NCI-H1417 (cell line): Measurements from ENCODE around the gene WDFY4.

Experiments
- DNase-seq, 3 experiments: peaks; one replicate each; lab custom pipeline; 2025; lab: John Stamatoyannopoulos, UW

Gene WDFY4

DNA sequence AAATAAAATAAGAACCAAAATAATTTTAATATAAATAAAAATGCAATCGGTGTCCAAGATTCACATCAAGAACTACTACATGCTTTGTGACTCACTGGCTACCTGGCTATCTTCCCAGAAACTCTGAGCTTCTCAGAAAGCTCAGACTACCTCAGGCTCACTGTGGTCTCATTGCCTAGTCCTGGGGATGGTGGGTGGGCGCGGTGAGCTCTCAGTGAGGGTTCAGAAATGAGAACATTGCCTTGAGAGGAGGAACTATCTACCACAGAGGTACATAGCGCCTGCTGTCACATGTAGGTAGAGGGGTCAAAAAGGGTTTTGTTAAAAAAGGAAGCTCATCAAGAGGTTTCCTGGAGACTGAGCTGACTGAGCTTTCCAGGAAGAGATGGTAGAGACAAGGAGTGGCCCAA lies 108.0 kb downstream of the WDFY4 start:
- DNase-seq: no peak

DNA sequence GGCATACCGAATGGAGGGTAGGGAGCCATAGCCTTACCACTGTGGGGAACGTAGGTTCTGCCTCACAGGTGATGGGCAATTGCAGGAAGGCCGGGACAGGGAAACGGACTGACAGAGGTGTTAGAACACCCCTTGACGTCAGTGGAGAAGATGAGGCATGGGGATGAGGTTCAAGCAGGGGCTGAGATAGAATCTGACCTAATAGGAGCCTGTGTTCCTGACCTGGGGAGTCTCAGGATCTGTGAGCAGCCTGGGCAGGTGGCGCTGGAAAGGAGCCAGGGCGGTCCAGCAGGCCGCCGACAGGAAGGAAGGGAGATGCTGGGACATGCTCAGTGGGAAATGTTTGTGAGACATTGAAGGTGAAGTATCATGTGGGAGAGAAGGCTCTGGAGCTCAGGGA lies 109.4 kb downstream of the WDFY4 start:
- DNase-seq: no peak

DNA sequence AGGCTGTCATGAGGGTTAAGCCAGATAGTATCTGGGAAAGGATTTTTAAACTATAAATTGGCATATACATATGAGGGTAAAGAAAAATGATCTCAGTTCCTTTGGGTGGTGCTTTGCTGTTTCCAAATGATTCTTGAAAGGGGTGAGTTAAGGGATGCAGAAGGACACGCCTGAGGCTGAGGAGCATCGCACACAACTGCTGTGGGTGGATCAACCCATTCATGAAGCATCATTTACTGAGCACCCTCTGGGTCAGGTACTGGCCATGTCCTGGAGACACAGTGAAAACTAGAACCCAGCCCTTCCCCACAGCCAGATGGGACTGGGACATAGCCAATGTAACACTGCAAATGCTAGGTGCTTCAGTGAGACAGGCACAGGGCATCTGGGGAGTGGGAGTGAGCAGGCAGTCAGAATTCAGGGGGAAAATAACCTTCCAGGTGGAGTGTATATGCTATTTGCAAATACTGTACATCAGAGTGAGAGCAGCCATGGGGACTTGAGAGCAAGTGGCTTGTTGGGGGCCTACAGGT lies 112.1 kb downstream of the WDFY4 start:
- no peak for DNase-seq

DNA sequence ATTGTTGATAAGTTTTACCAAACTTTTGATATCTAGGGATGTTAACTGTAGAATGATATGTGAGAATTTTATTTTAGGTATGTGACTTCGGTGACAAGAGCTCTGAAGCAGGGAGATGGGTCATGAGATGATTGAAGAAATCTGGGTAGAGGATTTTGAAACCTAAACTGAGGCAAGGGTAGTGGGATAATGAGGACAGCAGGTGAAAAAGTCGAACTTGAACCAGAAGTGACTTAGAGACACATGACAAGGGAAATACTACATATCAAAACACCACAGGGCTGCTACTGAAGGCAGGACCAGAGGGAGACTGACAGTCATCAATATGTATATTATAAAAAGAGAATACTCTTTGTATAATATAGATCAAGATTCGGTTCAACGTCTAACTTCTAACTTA lies 113.2 kb downstream of the WDFY4 start:
- DNase-seq: no peak

DNA sequence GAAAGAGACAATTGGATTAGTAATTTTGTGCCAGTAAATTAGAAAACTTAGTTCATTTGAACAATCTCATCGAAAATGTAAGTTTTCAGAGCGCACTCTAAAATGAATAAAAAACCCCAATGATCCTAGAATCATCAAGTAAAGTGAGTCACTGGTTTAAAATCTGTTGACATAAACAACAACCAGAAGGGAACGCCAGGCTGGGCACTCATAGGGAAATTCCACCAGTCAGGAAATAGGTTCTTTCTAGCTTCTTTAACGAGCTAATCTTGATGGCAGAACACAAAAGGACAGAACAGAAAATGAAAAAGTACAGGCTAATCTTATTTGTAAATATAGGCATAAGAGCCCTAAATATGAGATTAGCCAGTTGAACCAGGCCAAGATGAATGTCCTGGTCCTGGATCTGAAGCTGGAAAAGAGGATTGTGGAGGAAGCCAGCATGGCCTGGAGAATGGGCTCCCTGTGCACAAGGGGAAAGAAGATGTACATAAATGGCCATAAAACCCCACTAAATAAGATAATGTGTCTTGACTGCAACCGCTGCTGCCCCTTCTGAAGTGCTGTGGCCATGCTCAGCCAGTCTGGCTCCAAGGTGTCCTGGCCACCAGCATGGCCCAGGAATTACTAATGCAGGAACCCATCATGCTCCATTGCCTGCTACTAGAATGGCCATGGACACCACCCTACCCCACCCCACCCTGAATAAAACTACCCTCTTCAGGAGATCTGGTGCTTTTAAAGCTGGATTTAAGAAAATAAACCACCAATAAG lies 114.0 kb downstream of the WDFY4 start:
- no peak for DNase-seq

DNA sequence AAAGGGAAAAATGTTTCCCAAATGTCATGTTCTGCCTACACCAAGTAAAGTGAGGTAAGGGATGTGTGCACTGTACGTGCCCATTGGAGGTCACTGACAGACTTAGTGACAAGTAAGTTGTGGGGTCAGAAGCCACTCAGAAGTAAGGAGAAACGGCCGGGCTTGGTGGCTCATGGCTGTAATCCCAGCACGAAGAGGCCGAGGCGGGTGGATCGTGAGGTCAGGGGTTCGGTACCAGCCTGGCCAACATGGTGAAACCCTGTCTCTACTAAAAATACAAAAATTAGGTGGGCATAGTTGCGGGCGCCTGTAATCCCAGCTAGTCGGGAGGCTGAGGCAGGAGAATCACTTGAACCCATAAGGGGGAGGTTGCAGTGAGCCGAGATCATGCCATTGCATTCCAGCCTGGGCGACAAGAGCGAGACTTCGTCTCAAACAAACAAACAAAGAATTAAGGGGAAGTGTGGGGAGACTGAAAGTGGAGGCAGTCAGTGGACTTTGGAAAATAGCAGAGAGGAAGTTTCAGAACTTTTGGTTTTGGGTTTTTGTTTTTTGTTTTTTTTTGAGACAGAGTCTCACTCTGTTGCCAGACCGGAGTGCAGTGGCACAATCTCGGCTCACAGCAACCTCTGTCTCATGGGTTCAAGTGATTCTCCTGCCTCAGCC lies 114.8 kb downstream of the WDFY4 start:
- no peak for DNase-seq

DNA sequence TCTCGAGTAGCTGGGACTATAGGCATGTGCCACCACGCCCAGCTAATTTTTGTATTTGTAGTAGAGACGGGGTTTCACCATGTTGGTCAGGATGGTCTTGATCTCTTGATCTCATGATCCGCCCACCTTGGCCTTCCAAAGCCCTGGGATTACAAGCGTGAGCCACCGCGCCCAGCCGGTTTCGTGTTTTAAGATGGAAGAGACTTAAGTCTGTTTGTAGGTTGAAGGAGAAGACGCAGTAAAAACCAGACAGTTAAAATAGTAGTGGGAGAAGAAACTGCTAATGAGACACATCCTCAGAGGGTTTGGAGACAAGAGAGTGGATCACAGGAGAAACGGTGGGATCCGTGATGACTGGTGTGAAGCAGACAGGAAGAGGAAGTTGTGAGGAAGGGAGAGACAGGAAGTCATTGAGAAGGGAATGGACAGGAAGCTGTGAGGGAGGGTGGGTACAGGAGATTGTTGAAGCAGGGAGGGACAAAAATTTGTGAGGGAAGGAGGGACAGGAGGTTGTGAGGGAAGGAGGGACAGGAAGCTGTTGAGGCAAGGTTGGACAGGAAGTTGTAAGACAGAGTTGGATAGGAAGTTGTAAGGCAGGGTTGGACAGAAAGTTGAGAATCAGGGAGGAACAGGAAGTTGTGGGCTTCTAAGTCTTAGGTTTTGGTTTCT lies 115.5 kb downstream of the WDFY4 start:
- no peak for DNase-seq

DNA sequence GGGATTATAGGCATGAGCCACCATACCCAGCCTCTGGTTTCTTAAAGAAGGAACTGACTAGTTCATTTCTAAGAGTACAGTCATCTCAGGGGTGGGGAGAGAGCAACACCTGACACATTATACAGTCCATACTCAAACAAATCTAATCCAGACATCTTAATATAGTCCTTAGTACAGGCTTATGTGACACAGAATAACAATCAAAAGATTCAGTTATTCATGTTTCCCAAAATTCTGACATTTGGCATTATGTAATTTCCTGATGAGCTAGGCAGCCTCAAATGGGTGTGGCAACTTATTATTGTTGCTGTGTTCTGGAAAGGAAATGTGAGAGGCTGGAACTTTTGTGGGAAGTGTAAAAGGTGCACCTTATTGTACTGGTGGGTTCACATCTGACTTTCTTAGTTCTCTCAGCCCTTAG lies 116.3 kb downstream of the WDFY4 start:
- DNase-seq: no peak

DNA sequence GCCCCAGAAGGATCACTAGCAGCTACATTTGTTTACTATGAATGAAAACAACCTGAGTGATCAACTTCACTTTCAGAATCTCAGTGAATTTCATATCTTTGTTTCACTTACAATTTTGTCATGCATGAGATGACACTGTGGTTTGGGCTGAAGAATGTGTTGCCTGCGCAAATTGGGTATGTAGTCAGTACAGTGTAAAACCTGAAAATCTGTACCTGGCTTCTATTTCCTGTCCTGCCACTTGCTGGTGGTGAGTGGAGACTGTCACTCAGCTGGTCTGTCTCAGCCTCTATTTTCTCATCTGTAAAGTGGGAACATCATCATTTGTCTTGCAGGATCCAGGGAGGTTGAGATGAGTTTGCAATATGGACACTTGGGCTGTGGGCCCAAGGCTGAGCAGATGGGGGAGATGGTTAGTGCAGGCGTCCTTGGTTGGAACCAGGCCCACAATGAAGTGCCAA lies 118.0 kb downstream of the WDFY4 start:
- DNase-seq: no peak

DNA sequence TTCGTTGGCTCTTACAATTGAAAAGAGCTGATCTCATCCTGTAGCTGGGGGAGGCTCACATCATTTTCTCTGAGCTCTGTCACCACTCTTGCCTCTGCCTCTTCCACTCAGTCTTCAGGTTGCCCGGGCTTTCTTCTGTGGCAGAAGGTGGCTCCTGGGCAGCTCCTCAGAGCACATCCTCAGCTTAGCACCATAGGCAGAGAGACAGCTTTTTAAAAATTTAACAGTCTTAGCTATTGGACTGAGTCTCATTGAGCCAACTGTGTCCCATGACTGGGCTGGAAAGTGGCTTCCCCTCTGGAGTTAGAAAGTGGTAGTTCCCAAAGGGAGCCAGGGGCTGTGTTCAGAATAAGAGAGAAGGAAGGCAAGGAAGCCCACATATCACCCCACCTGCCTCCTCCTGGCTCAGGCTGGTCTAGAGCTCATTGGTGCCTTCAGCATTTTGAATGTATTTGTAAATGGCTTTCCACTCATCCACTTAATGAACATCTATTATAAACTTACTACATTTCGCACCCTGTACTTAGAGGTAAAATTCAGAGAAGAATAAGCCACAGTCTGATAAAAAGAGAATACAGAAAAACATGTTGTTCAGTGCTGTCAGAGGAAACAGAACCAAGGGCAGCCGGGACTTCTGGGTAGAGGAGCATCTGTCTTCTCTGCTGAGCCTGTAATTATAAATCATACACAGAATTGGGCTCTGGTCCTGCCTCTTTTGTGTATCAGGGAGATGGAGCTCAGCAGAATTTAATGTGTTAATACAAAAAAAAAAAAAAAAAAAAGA lies 119.3 kb downstream of the WDFY4 start:
- peak in 1 of 3 experiments; percentile 8 for DNase-seq

DNA sequence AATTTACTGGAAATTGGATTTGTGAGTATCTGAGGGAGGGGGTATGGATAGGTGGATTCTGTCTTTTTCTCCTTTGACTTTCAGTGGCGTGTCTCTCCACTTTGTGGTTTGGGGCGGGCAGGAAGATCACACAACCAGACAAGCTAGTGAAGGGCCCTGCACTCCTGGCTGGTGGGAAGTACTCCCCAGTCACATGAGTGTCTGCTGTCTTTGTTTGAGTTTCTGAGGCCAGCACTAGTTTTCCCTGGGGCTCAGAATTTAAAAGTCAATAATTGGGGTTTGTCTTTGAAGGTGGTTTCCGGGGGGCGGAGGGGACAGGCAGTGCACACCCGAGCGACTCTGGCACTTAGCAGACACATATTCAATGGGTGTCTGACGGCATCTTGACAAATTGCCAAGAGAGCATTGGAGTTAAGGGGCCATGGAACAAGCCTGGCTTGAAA lies 120.1 kb downstream of the WDFY4 start:
- DNase-seq: peak in 2 of 3 experiments; percentile 37 to 52

DNA sequence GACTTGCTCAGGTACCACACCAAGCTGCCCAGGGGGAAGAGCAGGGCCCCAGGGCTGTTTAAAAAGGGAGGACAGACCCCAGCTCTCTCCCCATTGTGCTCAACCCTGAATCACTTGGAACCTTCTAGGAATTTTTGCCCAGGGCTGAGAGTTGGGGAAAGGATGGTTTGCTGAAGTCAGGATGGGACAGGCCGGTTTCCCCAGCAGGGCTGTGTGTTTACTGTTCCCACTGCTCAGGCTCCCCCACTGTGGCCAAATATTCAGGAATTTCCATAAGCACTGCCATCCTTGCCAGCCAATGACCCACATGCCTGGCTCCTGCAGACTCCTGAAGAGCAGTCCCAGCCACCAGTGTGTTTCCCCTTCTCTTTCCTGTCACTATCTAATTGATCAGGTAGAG lies 120.7 kb downstream of the WDFY4 start:
- DNase-seq: no peak

DNA sequence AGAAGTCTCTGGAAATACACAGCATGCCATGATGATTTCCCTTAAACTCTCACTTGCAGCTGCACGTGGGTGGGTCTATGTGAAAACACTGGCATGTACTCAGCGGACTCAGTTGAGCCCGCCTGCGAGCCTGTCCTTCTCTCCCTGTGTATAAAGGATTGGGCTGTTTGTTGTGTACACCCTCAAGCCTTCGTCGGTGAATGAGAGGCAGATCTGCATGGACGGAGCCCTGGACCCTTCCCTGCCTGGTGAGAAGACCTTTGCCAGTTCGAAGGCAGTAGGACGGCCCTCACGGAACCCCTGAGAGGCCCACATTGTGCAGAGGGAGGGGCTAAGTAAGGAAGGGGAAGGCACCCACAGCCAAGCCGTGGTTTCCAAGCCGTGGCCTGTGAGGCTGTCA lies 121.2 kb downstream of the WDFY4 start:
- DNase-seq: peak in 1 of 3 experiments; percentile 23

DNA sequence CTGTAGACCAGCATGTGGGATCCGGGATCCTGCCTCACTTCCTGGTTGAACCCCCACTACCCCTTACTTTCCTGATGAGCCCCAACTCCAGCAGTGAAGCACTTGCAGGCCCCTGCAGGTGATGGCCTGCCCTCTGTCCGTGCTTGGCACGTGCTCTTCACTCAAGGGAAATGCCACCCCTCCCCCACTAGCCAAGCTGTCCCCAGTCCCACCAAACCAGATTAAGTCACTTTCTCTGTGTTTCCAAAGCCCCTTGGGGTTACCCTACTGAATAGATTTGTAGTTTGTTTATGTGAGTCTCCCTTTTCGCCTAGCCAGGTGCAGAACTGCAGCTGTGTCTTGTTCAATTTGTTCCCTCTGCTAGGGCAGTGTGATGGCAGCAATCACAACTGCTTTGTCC lies 121.7 kb downstream of the WDFY4 start:
- DNase-seq: peak in 1 of 3 experiments; percentile 23

DNA sequence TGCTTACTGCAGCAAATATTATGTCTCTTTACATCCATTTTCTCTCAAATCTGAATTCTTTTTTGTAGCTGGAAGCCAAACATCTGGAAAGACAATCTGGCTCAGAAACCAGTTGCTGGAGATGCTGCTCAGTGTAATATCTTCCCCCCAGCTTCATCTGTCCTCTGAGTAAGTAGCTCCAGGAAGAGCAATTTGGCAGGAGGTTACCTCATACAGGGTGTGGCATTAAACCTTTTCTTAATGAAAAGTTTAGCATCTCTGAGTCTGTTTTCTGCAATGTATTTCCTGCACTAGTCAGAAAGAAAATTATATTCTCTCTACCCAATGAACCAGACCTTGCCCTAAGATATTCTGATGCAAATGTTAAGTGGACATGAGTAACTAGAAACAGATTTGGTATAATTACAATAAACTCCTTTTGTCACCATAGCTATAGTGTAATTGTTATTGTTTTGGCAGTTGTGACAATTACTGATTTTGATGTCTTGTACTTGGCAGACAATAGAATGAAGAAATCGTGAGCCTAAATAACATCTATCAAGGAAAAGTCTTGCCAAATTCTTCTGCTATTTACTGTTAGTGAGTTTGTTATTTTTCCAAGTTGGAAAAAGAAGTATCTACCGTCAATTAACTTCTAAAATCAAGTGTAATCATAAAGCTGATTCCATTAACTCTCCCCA lies 123.3 kb downstream of the WDFY4 start:
- DNase-seq: no peak

DNA sequence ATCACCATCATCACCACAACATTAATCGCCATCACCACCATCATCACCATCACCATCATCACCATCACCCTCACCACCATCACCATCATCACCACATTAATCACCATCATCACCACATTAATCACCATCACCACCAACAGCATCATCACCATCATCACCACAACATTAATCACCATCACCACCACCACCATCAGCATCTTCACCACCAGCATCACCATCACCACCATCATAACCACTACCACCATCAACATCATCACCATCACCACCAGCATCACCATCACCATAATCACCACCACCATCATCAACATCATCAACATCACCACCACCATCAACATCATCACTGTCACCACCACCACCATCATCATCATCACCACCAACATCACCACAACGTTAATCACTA lies 124.6 kb downstream of the WDFY4 start:
- DNase-seq: no peak

DNA sequence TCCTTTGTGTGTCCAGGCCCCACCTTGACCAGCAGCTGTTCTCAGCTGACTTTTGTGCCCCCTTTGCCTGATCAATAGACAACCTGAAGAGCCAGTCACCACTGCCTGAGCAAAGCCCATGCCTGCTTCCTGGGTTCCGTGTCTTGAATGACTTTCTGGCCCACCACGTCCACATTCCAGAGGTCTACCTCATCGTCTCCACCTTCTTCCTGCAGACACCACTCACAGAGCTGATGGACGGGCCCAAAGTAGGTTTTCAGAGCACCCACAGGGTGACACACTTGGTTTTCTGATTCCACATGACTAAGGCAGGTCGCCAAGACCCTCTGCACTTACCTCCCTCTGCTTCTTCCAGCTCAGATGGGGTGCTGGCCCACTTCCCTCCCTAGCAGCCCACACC lies 126.8 kb downstream of the WDFY4 start:
- no peak for DNase-seq

DNA sequence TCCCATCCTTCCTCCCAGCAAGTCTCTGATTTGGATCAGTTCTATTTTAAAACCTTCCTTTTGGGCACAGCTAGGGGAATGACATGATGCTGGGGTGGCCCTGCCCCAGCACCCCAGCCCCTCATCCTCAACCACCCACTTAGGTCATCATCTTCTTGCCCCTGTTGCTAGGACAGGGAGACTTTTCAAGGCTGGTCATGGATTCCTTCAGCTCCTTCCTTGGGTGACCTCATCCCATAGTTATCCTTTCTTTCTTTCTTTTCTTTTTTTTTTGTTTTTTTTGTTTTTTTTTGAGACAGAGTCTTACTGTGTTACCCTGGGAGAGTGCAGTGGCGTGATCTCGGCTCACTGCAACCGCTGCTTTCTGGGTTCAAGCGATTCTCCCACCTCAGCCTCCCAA lies 127.2 kb downstream of the WDFY4 start:
- DNase-seq: no peak

DNA sequence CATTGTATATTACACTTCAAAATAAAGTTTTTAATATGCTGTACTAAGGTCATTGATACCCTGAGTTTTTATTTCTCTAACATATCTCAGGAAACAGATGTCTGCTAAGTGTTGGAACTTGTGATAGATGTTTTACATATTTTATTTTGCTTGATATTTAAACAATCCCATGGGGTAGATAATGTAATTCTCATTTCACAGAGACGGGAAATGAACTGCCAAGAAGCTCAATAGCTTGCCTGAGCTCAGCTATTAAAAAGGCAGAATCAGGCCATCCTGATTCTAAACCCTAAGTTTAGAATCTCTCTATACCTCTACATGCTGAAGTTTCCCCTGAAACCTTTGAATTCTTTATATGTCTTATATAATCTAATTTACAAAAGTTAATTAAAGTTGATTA lies 128.6 kb downstream of the WDFY4 start:
- no peak for DNase-seq

DNA sequence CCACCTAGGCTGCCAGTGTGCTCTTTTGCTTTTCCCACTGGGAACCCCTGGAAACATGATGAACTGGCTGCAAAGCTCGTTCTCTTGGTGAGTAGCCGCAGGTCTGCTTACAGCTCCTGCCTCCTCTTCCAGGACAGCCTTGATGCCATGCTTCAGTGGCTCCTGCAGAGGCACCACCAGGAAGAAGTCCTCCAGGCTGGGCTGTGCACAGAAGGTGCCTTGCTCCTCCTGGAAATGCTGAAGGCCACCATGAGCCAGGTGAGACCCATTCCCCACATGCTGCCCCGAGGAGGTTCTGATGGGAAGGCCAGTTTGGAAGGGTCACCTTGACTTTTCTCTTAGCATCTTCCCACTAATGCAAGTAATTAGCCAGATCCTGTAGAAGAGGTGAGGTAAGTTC lies 129.2 kb downstream of the WDFY4 start:
- no peak for DNase-seq

DNA sequence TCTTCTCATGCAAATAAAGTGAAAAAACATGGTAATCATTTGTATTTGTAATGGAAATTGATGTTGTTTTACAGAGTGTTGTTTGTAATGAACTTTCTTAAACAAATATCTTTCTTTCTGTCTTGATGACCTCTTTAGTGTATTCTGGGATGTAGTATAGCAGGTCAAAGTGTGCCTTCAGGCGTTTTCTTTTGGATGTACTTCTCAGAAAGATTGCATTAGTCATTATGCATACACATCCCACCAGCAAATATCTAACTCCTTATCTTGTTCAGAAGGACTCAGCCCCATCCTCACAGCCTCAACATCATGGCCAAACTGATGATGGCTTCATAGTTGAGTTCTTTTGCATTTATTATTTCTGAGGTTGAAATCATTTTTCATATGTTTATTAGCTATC lies 130.3 kb downstream of the WDFY4 start:
- DNase-seq: no peak
